HepG2 (cell line): ENCODE data around the gene GRIK2. TPM values are rescaled to one million over a fixed set of nuclear protein-coding genes. Genes with fewer than 3 reads are reported as not detected.

ENCODE experiments used
- ATAC-seq: fragments of 200-7000 bp; cut with Tn5 transposase; 3 replicates; pipeline ENCODE4 v1.9.1; 2020; ENCODE audit warnings: mild to moderate bottlenecking, moderate library complexity
- BruUV-seq: library from RNA; stranded (reverse); fragments of 400-500 nt; replicated peaks from 2 replicates; lab custom pipeline; 2021; lab: Mats Ljungman, UMichigan
- CTCF ChIA-PET: fragments of 300-600 bp; formaldehyde crosslinking; extraction: SDS; loops from one replicate; lab custom pipeline; 2021; ENCODE audit warnings: low total read pairs, inconsistent platforms, low intra/inter-chr PET ratio; lab: Yijun Ruan, JAX
- POLR2A ChIA-PET: fragments of 350-600 bp; sonication (Branson Sonifier 250); formaldehyde crosslinking; loops from one replicate; lab custom pipeline; 2020; ENCODE audit warnings: antibody characterized with exemption, inconsistent platforms; lab: Yijun Ruan, JAX
- DNase-seq: peaks from one replicate; pipeline ENCODE4 v3.0.0-alpha.2; 2015; ENCODE audit warnings: low spot score
- FAIRE-seq: peaks from 3 replicates; lab custom pipeline; 2011; peaks lifted over from hg19 to GRCh38; lab: Jason Lieb, UNC
- H2AFZ ChIP-seq: one replicate; pipeline ENCODE4 v1.6.1; 2011; ENCODE audit warnings: low read length, inconsistent platforms
- H3K27ac ChIP-seq: fragments of 300-600 bp; 3 replicates; pipeline ENCODE4 v1.8.0; 2011; ENCODE audit warnings: mixed run types, mild to moderate bottlenecking, mixed read lengths, low read length, inconsistent platforms; ENCODE audit not compliant: insufficient read depth; ENCODE audit errors: extremely low read length
- H3K27me3 ChIP-seq, 2 experiments: fragments of 200-600 bp in 1 of 2; 2 replicates in 1 of 2; 3 replicates in 1 of 2; pipeline versions ENCODE4 v1.6.0 to v1.8.0; 2011; ENCODE audit warnings: low read length in 2 of 2, mild to moderate bottlenecking in 2 of 2, moderate library complexity in 2 of 2, inconsistent platforms in 1 of 2; ENCODE audit not compliant: insufficient read depth in 2 of 2, control insufficient read depth in 1 of 2
- H3K36me3 ChIP-seq, 2 experiments: fragments of 200-600 bp in 1 of 2; replicated peaks in 1 of 2; 2 replicates in 1 of 2; 3 replicates in 1 of 2; pipeline versions ENCODE4 v1.5.1 to v1.8.0; 2011; ENCODE audit warnings: low read length in 2 of 2, inconsistent platforms in 1 of 2; ENCODE audit not compliant: insufficient read depth in 2 of 2, control insufficient read depth in 1 of 2
- H3K4me1 ChIP-seq: 2 replicates; pipeline ENCODE4 v1.5.1; 2012; ENCODE audit warnings: low read length, inconsistent platforms; ENCODE audit not compliant: insufficient read depth
- H3K4me2 ChIP-seq: 2 replicates; pipeline ENCODE4 v1.6.0; 2011; ENCODE audit warnings: low read depth, low read length, inconsistent platforms
- H3K4me3 ChIP-seq, 3 experiments: fragments of 200-600 bp in 1 of 3; sonication (generic), shearing (Covaris generic) in 1 of 3; replicated peaks in 1 of 3; 2 replicates each; pipeline ENCODE4 v1.5.1; 2011 to 2016; ENCODE audit warnings: low read length in 3 of 3, inconsistent platforms in 2 of 3, low read depth in 2 of 3, mild to moderate bottlenecking in 2 of 3, control low read depth in 1 of 3, mixed read lengths in 1 of 3; ENCODE audit not compliant: insufficient read depth in 1 of 3
- H3K79me2 ChIP-seq: one replicate; pipeline ENCODE4 v1.6.1; 2011; ENCODE audit warnings: low read length, inconsistent platforms; ENCODE audit not compliant: insufficient read depth
- H3K9ac ChIP-seq: 2 replicates; pipeline ENCODE4 v1.6.0; 2011; ENCODE audit warnings: mild to moderate bottlenecking, low read depth, low read length, inconsistent platforms; ENCODE audit not compliant: insufficient read depth
- H3K9me3 ChIP-seq: 2 replicates; pipeline ENCODE4 v1.5.1; 2012; ENCODE audit warnings: mild to moderate bottlenecking, low read length
- H4K20me1 ChIP-seq: 2 replicates; pipeline ENCODE4 v1.6.0; 2011; ENCODE audit warnings: inconsistent platforms, mild to moderate bottlenecking, low read length, moderate library complexity; ENCODE audit not compliant: insufficient read depth
- DRAP1 ChIP-seq: IDR thresholded peaks from 2 replicates; pipeline ENCODE4 v1.6.1; 2016; ENCODE audit warnings: missing genetic modification reagents, missing compliant biosample characterization
- LBX2 ChIP-seq: sonication (generic); formaldehyde crosslinking; IDR thresholded peaks from 2 replicates; pipeline ENCODE4 v1.5.0; 2020; ENCODE audit warnings: missing genetic modification reagents, mild to moderate bottlenecking, borderline replicate concordance
- NFE2 ChIP-seq: sonication (generic); formaldehyde crosslinking; IDR thresholded peaks from 2 replicates; pipeline ENCODE4 v1.4.0; 2020; ENCODE audit warnings: missing genetic modification reagents
- PRMT3 ChIP-seq: sonication (generic); formaldehyde crosslinking; IDR thresholded peaks from 2 replicates; pipeline ENCODE4 v1.8.1; 2022; ENCODE audit warnings: low read depth, mild to moderate bottlenecking, moderate library complexity, missing genetic modification reagents, borderline replicate concordance
- WGBS: methylation state at CpG from one replicate; pipeline ENCODE4 v1.1.6; 2017; ENCODE audit warnings: low lambda C conversion rate; 5-methylcytosine and 5-hydroxymethylcytosine counted together
- in situ Hi-C: cut with HindIII; loops from 2 replicates; pipeline ENCODE4 v1.10.0; 2017; ENCODE audit warnings: low pct_unique_long_range_greater_than_20kb; ENCODE audit not compliant: extremely low pct_ligation_motif_present
- intact Hi-C: fragments of 100-400 bp; cut with micrococcal nuclease; formaldehyde crosslinking; loops from one replicate; pipeline ENCODE4 v1.10.0; 2022; ENCODE audit not compliant: unreplicated experiment
- polyA plus RNA-seq, 8 experiments: library from polyadenylated mRNA; depleted of rRNA in 3 of 8; stranded (reverse) in 7 of 8; unstranded in 1 of 8; fragments of >200 nt; fragmentation: Illumina TruSeq in 4 of 8; extraction: Trizol in 4 of 8; gene quantifications; 2 replicates each; pipeline versions ENCODE4 v1.2.1 to v1.2.3, GENCODE V29; 2011 to 2016; ENCODE audit warnings: low read depth in 4 of 8, missing spikeins in 1 of 8, mixed read lengths in 1 of 8; ENCODE audit not compliant: insufficient read depth in 1 of 8
- total RNA-seq, 5 experiments: library from RNA; depleted of rRNA; stranded (reverse); fragments of >200 nt; fragmentation: Illumina TruSeq; extraction: Trizol; gene quantifications; 2 replicates each; pipeline ENCODE4 v1.2.3, GENCODE V29; 2016; ENCODE audit warnings: low read depth in 1 of 5

GRIK2 gene
- total and polyA plus RNA-seq, 2 of the 13 experiments (the other 11 are each of a cell fraction or from before 2014, with no cell fraction given) = not detected

- no peak for TF ChIP-seq LBX2 (CRISPR knock-in tag)
Measured at GRCh38 chr6:101803136-101803535, 409.6 kb downstream of the GRIK2 start (continued).

GRCh38 chr6:101806241-101806640 lies 412.7 kb downstream of the GRIK2 start:
- Histone ChIP-seq H3K4me3 (no peak overlapping the region), H3K27me3 (no peaks in the 10 kb centered on the region), H3K4me1 (no peaks in the 10 kb centered on the region), H3K79me2 (no peaks in the 10 kb centered on the region), H3K9ac (no peak overlapping the region)
- intact Hi-C loops = no loop called here
- BruUV-seq = no TSS peak
- 0% methylated on average over 1 of the region's 1 CpG for WGBS
- no peak for FAIRE-seq
- POLR2A ChIA-PET = no interaction called here
- no peak for TF ChIP-seq DRAP1 (CRISPR knock-in tag)
- no peak for TF ChIP-seq NFE2 (CRISPR knock-in tag)
- TF ChIP-seq, all 625 proteins: peak for 0
- in situ Hi-C loops = no loop called here
- H3K36me3 ChIP-seq = no peaks in the 10 kb centered on the region
- no peak overlapping the region for H2AFZ ChIP-seq
- CTCF ChIA-PET = no interaction called here
- DNase-seq (no peak), ATAC-seq (no peak)
- H3K4me2 ChIP-seq = no peak overlapping the region
- H3K9me3 ChIP-seq = no peaks in the 10 kb centered on the region
- no peak overlapping the region for H3K27ac ChIP-seq
- H4K20me1 ChIP-seq = no peaks in the 10 kb centered on the region

GRCh38 chr6:101811108-101811507 lies 417.6 kb downstream of the GRIK2 start:
- Histone ChIP-seq H3K36me3 (no peaks in the 10 kb centered on the region), H3K79me2 (no peaks in the 10 kb centered on the region), H3K4me1 (no peaks in the 10 kb centered on the region), H3K27me3 (no peaks in the 10 kb centered on the region), H3K9me3 (no peaks in the 10 kb centered on the region), H3K27ac (no peak overlapping the region), H2AFZ (no peak overlapping the region), H3K4me2 (no peak overlapping the region), H3K4me3 (no peak overlapping the region), H3K9ac (no peak overlapping the region), H4K20me1 (no peaks in the 10 kb centered on the region)
- CTCF ChIA-PET = no interaction called here
- intact Hi-C loops = no loop called here
- TF ChIP-seq PRMT3 = no peak
- POLR2A ChIA-PET = no interaction called here
- no TSS peak for BruUV-seq
- in situ Hi-C loops = no loop called here
- no peak for FAIRE-seq
- no peak for DNase-seq
- no peak for ATAC-seq
